A549 (cell line): ENCODE results near the gene SPRED3. TPM values are rescaled to one million over a fixed set of nuclear protein-coding genes. Genes with fewer than 3 reads are reported as not detected.
A peak's percentile ranks its signal among the peaks of the same experiment; 100 is the strongest.
"Not testable (repeated sequence)": the region's sequence is repeated elsewhere in the genome, so short reads cannot be mapped to it uniquely, and the experiment has no call there.

Experiments
- ATAC-seq, 2 experiments: fragments of 200-7000 bp in 1 of 2; fragments of >200 bp in 1 of 2; cut with Nextera tagmentation in 1 of 2; cut with Tn5 transposase in 1 of 2; 3 replicates each; pipeline versions ENCODE4 v1.8.0 to v1.9.1; 2018 to 2020; ENCODE audit warnings: mild to moderate bottlenecking in 1 of 2, moderate library complexity in 1 of 2
- CTCF ChIA-PET: fragments of 300-600 bp; sonication (Branson Sonifier 250); formaldehyde crosslinking; extraction: SDS; loops from one replicate; lab custom pipeline; 2021; ENCODE audit warnings: antibody characterized with exemption, inconsistent platforms; lab: Yijun Ruan, JAX
- POLR2A ChIA-PET: fragments of 350-600 bp; formaldehyde crosslinking; extraction: SDS; loops from one replicate; lab custom pipeline; 2021; ENCODE audit warnings: antibody characterized with exemption, inconsistent platforms; lab: Yijun Ruan, JAX
- DNase-seq, 2 experiments: peaks; one replicate each; pipeline versions ENCODE4 v3.0.0 to v3.0.0-alpha.2; 2011 to 2016; ENCODE audit warnings: low read depth in 1 of 2, low spot score in 1 of 2
- FAIRE-seq: peaks from 2 replicates; lab custom pipeline; 2011; peaks lifted over from hg19 to GRCh38; lab: Jason Lieb, UNC
- H3K27ac ChIP-seq, 2 experiments: fragments of >200 bp; sonication (Bioruptor Twin); formaldehyde crosslinking; 3 replicates each; pipeline ENCODE4 v1.5.1; 2016 to 2017
- H3K4me1 ChIP-seq: fragments of >200 bp; sonication (Bioruptor Twin); formaldehyde crosslinking; 3 replicates; pipeline ENCODE4 v1.6.1; 2016
- H3K4me2 ChIP-seq: fragments of >200 bp; sonication (Bioruptor Twin); formaldehyde crosslinking; 3 replicates; pipeline ENCODE4 v1.6.1; 2016
- H3K4me3 ChIP-seq: fragments of >200 bp; sonication (Bioruptor Twin); formaldehyde crosslinking; 3 replicates; pipeline ENCODE4 v1.5.1; 2016
- H3K9me3 ChIP-seq: fragments of >200 bp; sonication (Bioruptor Twin); formaldehyde crosslinking; 3 replicates; pipeline ENCODE4 v1.6.1; 2016
- CHD4 ChIP-seq: fragments of 200-600 bp; sonication (generic); IDR thresholded peaks from 2 replicates; pipeline ENCODE4 v1.6.1; 2016; ENCODE audit warnings: antibody characterized with exemption, mild to moderate bottlenecking, borderline replicate concordance
- E2F6 ChIP-seq: IDR thresholded peaks from 2 replicates; pipeline ENCODE4 v1.6.1; 2012; ENCODE audit warnings: low read depth, borderline replicate concordance
- FOSL2 ChIP-seq, 2 experiments: fragments of 450-650 bp in 1 of 2; fragments of >200 bp in 1 of 2; sonication (Bioruptor Twin) in 1 of 2; formaldehyde crosslinking; IDR thresholded peaks; 2 replicates each; pipeline versions ENCODE4 v1.5.0 to v1.6.1; 2016 to 2020; ENCODE audit warnings: mild to moderate bottlenecking in 1 of 2, moderate library complexity in 1 of 2
- HOXB5 ChIP-seq: fragments of 250-450 bp; sonication (Bioruptor Pico); IDR thresholded peaks from 2 replicates; pipeline ENCODE4 v1.5.0; 2020; ENCODE audit warnings: mild to moderate bottlenecking, moderate library complexity
- JUN ChIP-seq, 2 experiments: fragments of >200 bp; sonication (Bioruptor Twin); formaldehyde crosslinking; IDR thresholded peaks; 2 replicates in 1 of 2; 3 replicates in 1 of 2; pipeline ENCODE4 v1.6.1; 2016 to 2017
- MAX ChIP-seq: IDR thresholded peaks from 2 replicates; pipeline ENCODE4 v1.6.1; 2012
- PHF8 ChIP-seq: fragments of 200-600 bp; sonication (generic); IDR thresholded peaks from 2 replicates; pipeline ENCODE4 v1.6.1; 2016; ENCODE audit warnings: low read depth, mild to moderate bottlenecking, antibody characterized with exemption, moderate library complexity, borderline replicate concordance
- POLR2A ChIP-seq: IDR thresholded peaks from 2 replicates; pipeline ENCODE4 v1.6.1; 2012; ENCODE audit warnings: mild to moderate bottlenecking, low read length
- RAD21 ChIP-seq, 2 experiments: fragments of >200 bp in 1 of 2; sonication (Bioruptor Twin) in 1 of 2; formaldehyde crosslinking in 1 of 2; IDR thresholded peaks in 1 of 2; conservative IDR thresholded peaks in 1 of 2; 2 replicates in 1 of 2; 3 replicates in 1 of 2; pipeline ENCODE4 v1.6.1; 2012 to 2018; ENCODE audit warnings: inconsistent platforms in 1 of 2
- RFX5 ChIP-seq: fragments of 450-650 bp; IDR thresholded peaks from 2 replicates; pipeline ENCODE4 v1.7.1; 2014; ENCODE audit warnings: antibody characterized with exemption, mild to moderate bottlenecking, moderate library complexity
- RNF2 ChIP-seq: fragments of 200-600 bp; sonication (generic); IDR thresholded peaks from 2 replicates; pipeline ENCODE4 v1.6.1; 2016; ENCODE audit warnings: low read depth, mild to moderate bottlenecking, antibody characterized with exemption, moderate library complexity, borderline replicate concordance
- TFCP2L1 ChIP-seq: fragments of 250-450 bp; sonication (Bioruptor Pico); IDR thresholded peaks from 2 replicates; pipeline ENCODE4 v1.5.0; 2021; ENCODE audit warnings: mild to moderate bottlenecking
- TP53 ChIP-seq: fragments of 250-450 bp; sonication (Bioruptor Pico); IDR thresholded peaks from 2 replicates; pipeline ENCODE4 v1.5.0; 2021; ENCODE audit warnings: mild to moderate bottlenecking, moderate library complexity
- ZSCAN20 ChIP-seq: fragments of 250-450 bp; sonication (Bioruptor Pico); IDR thresholded peaks from 2 replicates; pipeline ENCODE4 v1.8.0; 2022; ENCODE audit warnings: mild to moderate bottlenecking, moderate library complexity
- WGBS: methylation state at CpG from one replicate; pipeline ENCODE4 v1.1.6; 2017; ENCODE audit errors: missing lambda C conversion rate; 5-methylcytosine and 5-hydroxymethylcytosine counted together
- polyA plus RNA-seq, 4 experiments: library from polyadenylated mRNA; depleted of rRNA in 3 of 4; stranded (reverse); fragments of >200 nt; fragmentation: RNase III in 1 of 4; extraction: RNeasy Plus Mini Kit Qiagen cat#74134 plus additional on column Dnase treatment in 1 of 4; gene quantifications; 2 replicates in 3 of 4; 3 replicates in 1 of 4; pipeline ENCODE4 v1.2.3, GENCODE V29; 2011 to 2017
- TF ChIP-seq, protein P1 (sequence below): IDR thresholded peaks from 2 replicates; pipeline ENCODE4 v1.6.1; 2012
- TF ChIP-seq, protein P2 (sequence below): fragments of >200 bp; sonication (Bioruptor Twin); formaldehyde crosslinking; IDR thresholded peaks from 2 replicates; pipeline ENCODE4 v1.6.1; 2016
- TF ChIP-seq, protein P3 (sequence below): fragments of 250-450 bp; sonication (Bioruptor Pico); IDR thresholded peaks from 2 replicates; pipeline ENCODE4 v1.5.0; 2020; ENCODE audit warnings: low read depth, mild to moderate bottlenecking, moderate library complexity

Gene SPRED3
- polyA plus RNA-seq, 2 of the 4 experiments (the other 2 are of a cell fraction), result 2.8 to 3.0 TPM

DNA sequence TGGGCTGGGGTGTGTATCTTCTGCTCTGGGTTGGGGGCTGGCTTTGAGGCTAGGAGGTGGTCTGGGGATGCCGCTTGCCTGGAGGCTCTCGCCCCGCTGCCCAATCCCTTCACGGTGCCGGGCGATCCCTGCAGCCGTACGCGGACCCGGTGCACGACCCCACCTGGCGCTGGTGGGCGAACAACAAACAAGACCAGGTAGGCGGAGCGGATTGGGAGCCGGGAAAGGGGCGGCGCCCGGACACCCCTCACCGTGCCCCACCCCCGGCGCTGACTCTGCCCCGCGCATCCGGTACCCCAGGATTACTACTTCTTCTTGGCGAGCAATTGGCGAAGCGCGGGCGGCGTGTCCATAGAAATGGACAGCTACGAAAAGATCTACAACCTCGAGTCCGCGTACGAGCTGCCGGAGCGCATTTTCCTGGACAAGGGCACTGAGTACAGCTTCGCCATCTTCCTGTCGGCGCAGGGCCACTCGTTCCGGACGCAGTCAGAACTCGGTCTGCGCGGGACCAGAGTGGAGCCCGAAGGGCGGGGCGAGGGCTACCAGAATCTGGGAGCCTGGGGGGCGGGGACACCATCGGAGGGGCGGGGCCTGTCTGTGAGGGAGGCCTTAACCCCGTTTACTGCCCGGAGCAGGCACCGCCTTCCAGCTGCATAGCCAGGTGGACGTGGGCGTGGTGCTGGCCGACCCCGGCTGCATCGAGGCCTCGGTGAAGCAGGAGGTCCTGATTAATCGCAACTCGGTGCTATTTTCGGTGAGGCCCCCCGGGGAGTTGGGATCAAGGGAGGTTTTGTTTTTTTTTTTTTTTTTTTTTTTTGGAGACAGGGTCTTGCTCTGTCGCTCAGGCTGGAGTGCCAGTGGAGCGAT lies 26.2 kb upstream of the SPRED3 start:
- TF ChIP-seq RFX5 (0 out of 2 replicates have a peak, but pooled peaks have one; percentile 36), HOXB5 (CRISPR knock-in tag) (no peak), POLR2A (peak; percentile 57), JUN (IDR thresholded peaks at IDR 0.05) (peak in 1 of 2 experiments; percentile 68; a peak in 1 of 5 replicates), RAD21 (conservative IDR thresholded peaks at IDR 0.05 in 1 of 2, IDR thresholded peaks at IDR 0.05 in 1 of 2) (no peak), TP53 (CRISPR knock-in tag) (no peak), CHD4 (no peak), MAX (peak; percentile 74), E2F6 (peak; percentile 77), FOSL2 (IDR thresholded peaks at IDR 0.05) (no peak), FOSL2 (CRISPR knock-in tag; IDR thresholded peaks at IDR 0.05) (peak; percentile 4; the same call in 1 of the 2 replicates), RNF2 (0 out of 2 replicates have a peak, but pooled peaks have one; percentile 30), PHF8 (peak; percentile 63; the same call in 1 of the 2 replicates), TFCP2L1 (CRISPR knock-in tag) (no peak)
- TF ChIP-seq, protein P1, sequence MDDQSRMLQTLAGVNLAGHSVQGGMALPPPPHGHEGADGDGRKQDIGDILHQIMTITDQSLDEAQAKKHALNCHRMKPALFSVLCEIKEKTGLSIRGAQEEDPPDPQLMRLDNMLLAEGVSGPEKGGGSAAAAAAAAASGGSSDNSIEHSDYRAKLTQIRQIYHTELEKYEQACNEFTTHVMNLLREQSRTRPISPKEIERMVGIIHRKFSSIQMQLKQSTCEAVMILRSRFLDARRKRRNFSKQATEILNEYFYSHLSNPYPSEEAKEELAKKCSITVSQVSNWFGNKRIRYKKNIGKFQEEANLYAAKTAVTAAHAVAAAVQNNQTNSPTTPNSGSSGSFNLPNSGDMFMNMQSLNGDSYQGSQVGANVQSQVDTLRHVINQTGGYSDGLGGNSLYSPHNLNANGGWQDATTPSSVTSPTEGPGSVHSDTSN, result 0 out of 2 replicates have a peak, but pooled peaks have one; percentile 13
- TF ChIP-seq, protein P2, sequence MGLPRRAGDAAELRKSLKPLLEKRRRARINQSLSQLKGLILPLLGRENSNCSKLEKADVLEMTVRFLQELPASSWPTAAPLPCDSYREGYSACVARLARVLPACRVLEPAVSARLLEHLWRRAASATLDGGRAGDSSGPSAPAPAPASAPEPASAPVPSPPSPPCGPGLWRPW, result no peak
- TF ChIP-seq, all 56 proteins: peak for 9
- Histone ChIP-seq H3K27ac (peak overlapping the region; percentile 62 to 81), H3K4me3 (peak overlapping the region; percentile 65), H3K9me3 (no peaks in the 10 kb centered on the region), H3K4me1 (peaks cover 9% of the 10 kb centered on the region; the same call in 1 of the 3 replicates), H3K4me2 (peak overlapping the region; percentile 86)
- DNase-seq (peak; percentile 92 to 94), ATAC-seq (peak; percentile 72 to 80), FAIRE-seq (peak; percentile 49)
- WGBS, result 2% methylated on average over 68 of the region's 68 CpGs
- CTCF ChIA-PET, result interaction anchor here (0.6 to 1.6 kb wide), 14 partner anchors 8 to 855 kb away, joined by 3 to 6 read pairs (median 3); partner anchors contain the start of genes CATSPERG, FAM98C, PPP1R14A and PSMD8
- POLR2A ChIA-PET, result interaction anchor here (0.5 to 3.0 kb wide), 9 partner anchors 11 to 568 kb away, joined by 3 to 41 read pairs (median 5); partner anchors contain the start of genes C19orf33, FAM98C, GGN and MRPS12

DNA sequence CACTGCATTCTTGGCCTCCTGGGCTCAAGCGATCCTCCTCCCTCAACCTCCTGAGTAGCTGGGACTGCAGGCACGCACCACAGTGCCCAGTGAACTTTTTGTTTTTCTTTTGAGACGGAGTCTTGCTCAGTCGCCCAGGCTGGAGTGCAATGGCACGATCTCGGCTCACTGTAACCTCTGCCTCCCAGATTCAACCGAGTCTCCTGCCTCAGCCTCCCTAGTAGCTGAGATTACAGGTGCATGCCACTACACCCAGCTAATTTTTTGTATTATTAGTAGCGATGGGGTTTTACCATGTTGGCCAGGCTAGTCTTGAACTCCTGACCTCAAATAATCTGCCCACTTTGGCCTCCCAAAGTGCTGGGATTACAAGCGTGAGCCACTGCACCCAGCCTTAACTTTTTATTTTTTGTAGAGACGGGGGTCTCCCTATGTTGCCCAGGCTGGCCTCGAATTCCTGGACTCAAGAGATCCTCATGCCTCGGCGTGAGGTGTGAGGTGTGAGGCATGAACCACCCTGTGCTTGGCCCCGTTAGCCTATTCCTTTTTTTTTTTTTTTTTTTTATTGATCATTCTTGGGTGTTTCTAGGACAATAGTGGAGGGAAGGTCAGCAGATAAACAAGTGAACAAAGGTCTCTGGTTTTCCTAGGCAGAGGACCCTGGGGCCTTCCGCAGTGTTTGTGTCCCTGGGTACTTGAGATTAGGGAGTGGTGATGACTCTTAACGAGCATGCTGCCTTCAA lies 25.4 kb upstream of the SPRED3 start:
- Histone ChIP-seq H3K4me2 (peak overlapping the region; percentile 86), H3K4me3 (peak overlapping the region; percentile 65), H3K27ac (peak overlapping the region; percentile 62 to 81; a peak in 4 of 6 replicates)
- CTCF ChIA-PET, result interaction anchor here (0.6 to 3.5 kb wide), 7 partner anchors 9 to 128 kb away, joined by 3 to 15 read pairs (median 5); partner anchors contain the start of genes CATSPERG, FAM98C and PSMD8
- POLR2A ChIA-PET, result interaction anchor here (1.2 to 3.0 kb wide), 5 partner anchors 11 to 567 kb away, joined by 3 to 41 read pairs (median 9); partner anchors contain the start of genes C19orf33, FAM98C, GGN and MRPS12
- 63% methylated on average over 15 of the region's 16 CpGs for WGBS
- FAIRE-seq, DNase-seq, ATAC-seq, H3K4me1 ChIP-seq, H3K9me3 ChIP-seq: not testable (repeated sequence)

DNA sequence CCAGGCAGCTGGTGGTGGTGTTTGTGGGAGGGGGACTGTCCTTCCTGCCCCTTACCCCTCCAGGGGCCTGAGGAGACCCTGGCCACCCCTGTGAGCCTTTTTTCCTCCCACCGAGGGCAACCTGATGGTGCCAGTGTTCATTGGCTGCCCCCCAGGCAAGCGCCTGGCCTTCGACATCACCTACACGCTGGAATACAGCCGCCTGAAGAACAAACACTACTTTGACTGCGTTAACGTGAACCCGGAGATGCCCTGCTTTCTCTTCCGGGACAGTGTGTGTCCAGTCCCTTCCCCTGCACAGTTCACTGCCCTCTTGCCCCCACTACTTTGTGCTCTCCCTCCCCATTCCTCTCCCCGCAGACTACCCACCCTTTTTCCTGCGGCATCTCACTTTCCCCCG lies 21.5 kb upstream of the SPRED3 start:
- no peak overlapping the region for H3K4me3 ChIP-seq
- no peak overlapping the region for H3K4me2 ChIP-seq
- CTCF ChIA-PET, result interaction anchor here (0.6 to 2.8 kb wide), 11 partner anchors 10 to 906 kb away, joined by 3 to 21 read pairs (median 3); partner anchors contain the start of gene CATSPERG
- POLR2A ChIA-PET, result interaction anchor here (0.6 kb wide), 1 partner anchor 65 kb away, joined by 4 read pairs; no protein-coding TSS in a partner anchor
- no peak for FAIRE-seq
- TF ChIP-seq ZSCAN20 (CRISPR knock-in tag) (no peak), RNF2 (no peak)
- TF ChIP-seq, protein P3, sequence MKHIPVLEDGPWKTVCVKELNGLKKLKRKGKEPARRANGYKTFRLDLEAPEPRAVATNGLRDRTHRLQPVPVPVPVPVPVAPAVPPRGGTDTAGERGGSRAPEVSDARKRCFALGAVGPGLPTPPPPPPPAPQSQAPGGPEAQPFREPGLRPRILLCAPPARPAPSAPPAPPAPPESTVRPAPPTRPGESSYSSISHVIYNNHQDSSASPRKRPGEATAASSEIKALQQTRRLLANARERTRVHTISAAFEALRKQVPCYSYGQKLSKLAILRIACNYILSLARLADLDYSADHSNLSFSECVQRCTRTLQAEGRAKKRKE (CRISPR knock-in tag), result no peak
- TF ChIP-seq, all 56 proteins: peak for 0
- WGBS, result 72% methylated on average over 12 of the region's 12 CpGs
- Histone ChIP-seq H3K9me3 (no peaks in the 10 kb centered on the region), H3K27ac (no peak overlapping the region), H3K4me1 (peaks cover 6% of the 10 kb centered on the region; the same call in 1 of the 3 replicates)
- no peak for ATAC-seq
- DNase-seq, result no peak
